Omental fat pad (tissue), 4 donors: ENCODE measurements around the gene DHX35. TPM values are rescaled to one million over a fixed set of nuclear protein-coding genes. Genes with fewer than 3 reads are reported as not detected.

Source experiments
- ATAC-seq: fragments of 150-250 bp; one replicate; pipeline ENCODE4 v1.9.1; 2016; ENCODE audit warnings: mild to moderate bottlenecking, moderate library complexity; ENCODE audit not compliant: low FRiP score
- DNase-seq: peaks from one replicate; pipeline ENCODE4 v3.0.0-alpha.2; 2019; ENCODE audit warnings: low spot score
- CTCF ChIP-seq, 3 donors: fragments of 450-650 bp; IDR thresholded peaks; one replicate each; pipeline ENCODE4 v1.5.1; 2016 to 2017; ENCODE audit warnings: antibody characterized with exemption in 3 of 3, mild to moderate bottlenecking in 3 of 3, moderate library complexity in 2 of 3
- total RNA-seq, 4 donors: library from RNA; depleted of rRNA; stranded (reverse); fragments of >200 nt; gene quantifications; one replicate each; pipeline ENCODE4 v1.1.0, GENCODE V29; 2016

DHX35 gene
- total RNA-seq, 4 donors from 2014 or later, result 13.3 to 18.1 (median 15.5) TPM

- DNase-seq (no peak), ATAC-seq (no peak)
- no peak for TF ChIP-seq CTCF (IDR thresholded peaks at IDR 0.05)
Observed at GRCh38 chr20:38920851-38921250, 41.3 kb upstream of the DHX35 start.

GRCh38 chr20:38924718-38925117 lies 37.4 kb upstream of the DHX35 start:
- ATAC-seq (no peak), DNase-seq (no peak)

GRCh38 chr20:38926142-38926933 lies 35.8 kb upstream of the DHX35 start, which contains the start of gene FAM83D:
TSS of gene FAM83D (plus strand) at chr20:38926417. CDS start at chr20:38926443, 26 bp downstream.
- ATAC-seq, result peak; percentile 96
- peak; percentile 86 for DNase-seq
- peak in 1 of 3 donors; percentile 26 for TF ChIP-seq CTCF (IDR thresholded peaks at IDR 0.05)

More at GRCh38 chr20:38924718-38925117, 37.4 kb upstream of the DHX35 start:
- TF ChIP-seq CTCF (IDR thresholded peaks at IDR 0.05), result no peak

- no peak for TF ChIP-seq CTCF (IDR thresholded peaks at IDR 0.05)
- no peak for DNase-seq
- ATAC-seq, result no peak
Observed at GRCh38 chr20:38926934-38927616, 35.1 kb upstream of the DHX35 start.

- no peak for TF ChIP-seq CTCF (IDR thresholded peaks at IDR 0.05)
- DNase-seq (no peak), ATAC-seq (no peak)
Observed at GRCh38 chr20:38927902-38928578, 34.1 kb upstream of the DHX35 start.

GRCh38 chr20:38930242-38930569 lies 31.9 kb upstream of the DHX35 start:
- ATAC-seq (no peak), DNase-seq (no peak)
- no peak for TF ChIP-seq CTCF (IDR thresholded peaks at IDR 0.05)
